H1 (cell line): Measurements from ENCODE around the gene SLC25A22. TPM values are rescaled to one million over a fixed set of nuclear protein-coding genes. Genes with fewer than 3 reads are reported as not detected.

Source experiments
- CTCF ChIA-PET: fragments of 300-600 bp; sonication (Branson Sonifier 250); formaldehyde crosslinking; loops from one replicate; lab custom pipeline; 2021; ENCODE audit not compliant: partially characterized antibody; lab: Charles Lee
- POLR2A ChIA-PET: fragments of 300-600 bp; sonication (Branson Sonifier 250); formaldehyde crosslinking; loops from one replicate; lab custom pipeline; 2021; ENCODE audit warnings: inconsistent platforms; ENCODE audit not compliant: partially characterized antibody; lab: Charles Lee
- DNase-seq, 2 experiments: peaks; one replicate each; pipeline versions ENCODE4 v3.0.0 to v3.0.0-alpha.2; 2010 to 2022; ENCODE audit warnings: low spot score in 2 of 2, low read depth in 1 of 2, mixed read lengths in 1 of 2
- FAIRE-seq: peaks from 2 replicates; lab custom pipeline; 2011; peaks lifted over from hg19 to GRCh38; lab: Jason Lieb, UNC
- H2AFZ ChIP-seq: 2 replicates; pipeline ENCODE4 v1.8.1; 2012; ENCODE audit warnings: low read length, inconsistent platforms
- H2AK5ac ChIP-seq: 2 replicates; pipeline ENCODE4 v1.6.1; 2013; ENCODE audit warnings: low read depth, low read length
- H2BK120ac ChIP-seq: replicated peaks from 2 replicates; pipeline ENCODE3; 2013; ENCODE audit warnings: low read depth, low read length, inconsistent platforms
- H2BK12ac ChIP-seq: 2 replicates; pipeline ENCODE4 v1.6.1; 2013; ENCODE audit warnings: low read depth, low read length
- H2BK15ac ChIP-seq: 2 replicates; pipeline ENCODE4 v1.6.1; 2013; ENCODE audit warnings: low read length
- H2BK20ac ChIP-seq: 2 replicates; pipeline ENCODE4 v1.6.1; 2013; ENCODE audit warnings: low read length
- H2BK5ac ChIP-seq: 2 replicates; pipeline ENCODE4 v1.6.1; 2013; ENCODE audit warnings: low read depth, low read length
- H3K14ac ChIP-seq: 2 replicates; pipeline ENCODE4 v1.6.1; 2013; ENCODE audit warnings: inconsistent platforms; ENCODE audit not compliant: insufficient read length
- H3K18ac ChIP-seq: 2 replicates; pipeline ENCODE4 v1.6.1; 2013; ENCODE audit warnings: low read length; ENCODE audit errors: extremely low read depth
- H3K23ac ChIP-seq: 2 replicates; pipeline ENCODE4 v1.6.1; 2013; ENCODE audit warnings: inconsistent platforms; ENCODE audit not compliant: insufficient read length
- H3K23me2 ChIP-seq: 2 replicates; pipeline ENCODE4 v1.6.1; 2013; ENCODE audit warnings: low read depth, low read length
- H3K27ac ChIP-seq: 2 replicates; pipeline ENCODE4 v1.6.1; 2011; ENCODE audit warnings: low read depth, low read length, inconsistent platforms
- H3K27me3 ChIP-seq, 4 experiments: replicated peaks in 1 of 4; 1 replicate in 1 of 4; 2 replicates in 3 of 4; pipeline versions ENCODE4 v1.6.1 to v1.8.1; 2011 to 2013; ENCODE audit warnings: low read length in 3 of 4, mild to moderate bottlenecking in 3 of 4, inconsistent platforms in 2 of 4, mixed read lengths in 2 of 4, moderate library complexity in 1 of 4; ENCODE audit not compliant: control insufficient read depth in 3 of 4, insufficient read depth in 3 of 4; ENCODE audit errors: extremely low read depth in 1 of 4
- H3K36me3 ChIP-seq, 4 experiments: 2 replicates each; pipeline versions ENCODE4 v1.6.1 to v1.8.1; 2011 to 2013; ENCODE audit warnings: mild to moderate bottlenecking in 4 of 4, low read length in 3 of 4, moderate library complexity in 2 of 4, control low read depth in 1 of 4, inconsistent platforms in 1 of 4; ENCODE audit not compliant: insufficient read depth in 4 of 4, control insufficient read depth in 2 of 4
- H3K4ac ChIP-seq: replicated peaks from 2 replicates; pipeline ENCODE3; 2013; ENCODE audit warnings: low read length, low read depth, mixed read lengths, inconsistent platforms; ENCODE audit not compliant: insufficient read length
- H3K4me1 ChIP-seq, 4 experiments: replicated peaks in 1 of 4; 1 replicate in 1 of 4; 2 replicates in 3 of 4; pipeline versions ENCODE4 v1.6.1 to v1.8.1; 2011 to 2013; ENCODE audit warnings: low read length in 3 of 4, inconsistent platforms in 2 of 4, mixed read lengths in 1 of 4; ENCODE audit not compliant: insufficient read depth in 4 of 4, control insufficient read depth in 3 of 4
- H3K4me2 ChIP-seq, 2 experiments: 2 replicates each; pipeline versions ENCODE4 v1.6.1 to v1.8.1; 2011 to 2013; ENCODE audit warnings: low read depth in 2 of 2, low read length in 2 of 2, control low read depth in 1 of 2, inconsistent platforms in 1 of 2, mild to moderate bottlenecking in 1 of 2; ENCODE audit not compliant: insufficient read depth in 1 of 2
- H3K4me3 ChIP-seq, 4 experiments: fragments of 200-600, 300-600 bp in 1 of 4; sonication (generic), shearing (Covaris generic), sonication (Bioruptor Twin) in 1 of 4; 2 replicates each; pipeline versions ENCODE4 v1.5.1 to v1.8.1; 2011 to 2016; ENCODE audit warnings: low read length in 4 of 4, low read depth in 3 of 4, control low read depth in 2 of 4, inconsistent platforms in 2 of 4, mild to moderate bottlenecking in 2 of 4, mixed read lengths in 1 of 4, moderate library complexity in 1 of 4; ENCODE audit not compliant: insufficient read depth in 2 of 4; ENCODE audit errors: extremely low read depth in 1 of 4
- H3K56ac ChIP-seq: replicated peaks from 2 replicates; pipeline ENCODE3; 2013; ENCODE audit warnings: low read depth, mild to moderate bottlenecking, mixed read lengths, low read length, inconsistent platforms; ENCODE audit not compliant: insufficient read length
- H3K79me1 ChIP-seq: 2 replicates; pipeline ENCODE4 v1.6.1; 2013; ENCODE audit warnings: low read depth, low read length, control low read depth
- H3K79me2 ChIP-seq, 2 experiments: 2 replicates each; pipeline versions ENCODE4 v1.6.1 to v1.8.1; 2012 to 2013; ENCODE audit warnings: low read length in 2 of 2, mild to moderate bottlenecking in 2 of 2, inconsistent platforms in 1 of 2; ENCODE audit not compliant: insufficient read depth in 2 of 2, control insufficient read depth in 1 of 2
- H3K9ac ChIP-seq, 4 experiments: replicated peaks in 1 of 4; 1 replicate in 1 of 4; 2 replicates in 3 of 4; pipeline versions ENCODE4 v1.6.1 to v1.8.1; 2011 to 2013; ENCODE audit warnings: low read depth in 3 of 4, low read length in 3 of 4, control low read depth in 2 of 4, mild to moderate bottlenecking in 2 of 4, moderate library complexity in 2 of 4, inconsistent platforms in 1 of 4; ENCODE audit errors: extremely low read depth in 1 of 4
- H3K9me3 ChIP-seq, 2 experiments: 2 replicates each; pipeline versions ENCODE4 v1.6.1 to v1.8.1; 2012 to 2013; ENCODE audit warnings: mild to moderate bottlenecking in 2 of 2, moderate library complexity in 2 of 2, control low read depth in 1 of 2, inconsistent platforms in 1 of 2, low read depth in 1 of 2, low read length in 1 of 2, mixed read lengths in 1 of 2; ENCODE audit not compliant: insufficient read depth in 2 of 2
- H4K20me1 ChIP-seq, 2 experiments: replicated peaks in 1 of 2; 2 replicates each; pipeline versions ENCODE3 to v1.8.1; 2011 to 2013; ENCODE audit warnings: inconsistent platforms in 2 of 2, low read length in 2 of 2, mild to moderate bottlenecking in 1 of 2; ENCODE audit not compliant: insufficient read depth in 2 of 2, control insufficient read depth in 1 of 2
- H4K5ac ChIP-seq: 2 replicates; pipeline ENCODE4 v1.6.1; 2013; ENCODE audit warnings: low read length, low read depth, mixed read lengths, inconsistent platforms; ENCODE audit not compliant: insufficient read length
- H4K8ac ChIP-seq: 2 replicates; pipeline ENCODE4 v1.8.0; 2013; ENCODE audit warnings: mild to moderate bottlenecking, moderate library complexity, low read length, inconsistent platforms; ENCODE audit not compliant: insufficient read depth; ENCODE audit errors: extremely low read depth
- H4K91ac ChIP-seq: replicated peaks from 2 replicates; pipeline ENCODE3; 2013; ENCODE audit warnings: low read length, mixed read lengths, inconsistent platforms; ENCODE audit not compliant: insufficient read length
- ASH2L ChIP-seq: fragments of 200-600, 300-600 bp; sonication (generic); IDR thresholded peaks from one replicate; pipeline ENCODE4 v1.7.1; 2017; ENCODE audit warnings: low read length
- CEBPB ChIP-seq: IDR thresholded peaks from 2 replicates; pipeline ENCODE4 v1.6.1; 2012; ENCODE audit warnings: low read depth, low read length
- RAD21 ChIP-seq, 2 experiments: IDR thresholded peaks in 1 of 2; conservative IDR thresholded peaks in 1 of 2; 2 replicates each; pipeline ENCODE4 v1.6.1; 2011; ENCODE audit warnings: low read depth in 2 of 2, low read length in 2 of 2, improper control_type of control experiment in 1 of 2, inconsistent platforms in 1 of 2, mild to moderate bottlenecking in 1 of 2, moderate library complexity in 1 of 2
- SUZ12 ChIP-seq: fragments of 200-600 bp; sonication (generic); IDR thresholded peaks from 2 replicates; pipeline ENCODE4 v1.6.1; 2012; ENCODE audit warnings: mild to moderate bottlenecking, inconsistent platforms, low read length, moderate library complexity, mixed read lengths
- USF2 ChIP-seq: IDR thresholded peaks from 2 replicates; pipeline ENCODE4 v1.6.1; 2011; ENCODE audit warnings: low read length, improper control_type of control experiment
- WGBS, 2 experiments: shearing (Covaris generic) in 1 of 2; methylation state at CpG; one replicate each; pipeline versions ENCODE4 v1.1.6 to v1.1.7; 2013 to 2015; ENCODE audit warnings: low lambda C conversion rate in 2 of 2, mixed read lengths in 2 of 2, inconsistent platforms in 1 of 2, low coverage in 1 of 2, missing lambda C conversion rate in 1 of 2; ENCODE audit not compliant: insufficient replicate concordance in 2 of 2, insufficient coverage in 1 of 2, insufficient read length in 1 of 2; ENCODE audit errors: extremely low coverage in 1 of 2, missing lambda C conversion rate in 1 of 2; 5-methylcytosine and 5-hydroxymethylcytosine counted together
- polyA plus RNA-seq, 7 experiments: library from polyadenylated mRNA; depleted of rRNA in 3 of 7; stranded (reverse) in 5 of 7; unstranded in 2 of 7; fragments of >200 nt in 5 of 7; fragments of 200-250 nt in 2 of 7; gene quantifications; 1 replicate in 5 of 7; 2 replicates in 1 of 7; 4 replicates in 1 of 7; pipeline versions ENCODE4 v1.2.1 to v1.2.3, GENCODE V29; 2011 to 2013; ENCODE audit warnings: missing spikeins in 2 of 7, mixed read lengths in 2 of 7
- total RNA-seq: library from RNA; stranded (reverse); fragmentation: NEBNext Ultra II Directional; extraction: Animal tissue kit (Norgen Biotek cat#: 25700); gene quantifications from 2 replicates; pipeline ENCODE4 v1.2.1, GENCODE V29; 2021

SLC25A22 gene
- total and polyA plus RNA-seq, 2 of the 8 experiments (the other 6 are each of a cell fraction or from before 2014, with no cell fraction given) = 31.5 to 48.0 TPM

GRCh38 chr11:826836-827145 lies 28.7 kb upstream of the SLC25A22 start:
- H4K8ac ChIP-seq = peak overlapping the region; percentile 86
- no peak overlapping the region for H2BK120ac ChIP-seq
- no peak overlapping the region for H3K18ac ChIP-seq
- peaks cover 6 to 36% (median 25%) of the 10 kb centered on the region in 4 experiments for H3K27me3 ChIP-seq
- H3K4me2 ChIP-seq = peak overlapping the region; percentile 84 to 99
- H2AFZ ChIP-seq = no peak overlapping the region
- peaks cover 0 to 10% (median 1%) of the 10 kb centered on the region in 4 experiments; a peak in 1 of 8 replicates for H3K36me3 ChIP-seq
- H3K9me3 ChIP-seq = no peaks in the 10 kb centered on the region
- H3K56ac ChIP-seq = no peak overlapping the region
- H3K27ac ChIP-seq = no peak overlapping the region
- POLR2A ChIA-PET = interaction anchor here (40.4 to 53.0 kb wide), 2 partner anchors 3 to 16 kb away, joined by 1917 read pairs; partner anchors contain the start of genes CD151, CEND1, CRACR2B and PIDD1
- no peak overlapping the region for H2BK12ac ChIP-seq
- peaks cover 2 to 6% of the 10 kb centered on the region in 2 experiments for H4K20me1 ChIP-seq
- peaks cover 0 to 39% (median 34%) of the 10 kb centered on the region in 4 experiments; a peak in 6 of 7 replicates for H3K4me1 ChIP-seq
- DNase-seq (no peak), FAIRE-seq (no peak)
- TF ChIP-seq USF2 = no peak
- TF ChIP-seq RAD21 (IDR thresholded peaks at IDR 0.05 in 1 of 2, conservative IDR thresholded peaks at IDR 0.05 in 1 of 2; ENCODE audit: low read depth in 2 of 2, low read length in 2 of 2) = 0 out of 4 replicates have a peak, but pooled peaks of 1 of the 2 experiments have one; percentile 4
- TF ChIP-seq ASH2L = no peak
- TF ChIP-seq SUZ12 = 0 out of 2 replicates have a peak, but pooled peaks have one; percentile 16
- TF ChIP-seq CEBPB = 0 out of 2 replicates have a peak, but pooled peaks have one; percentile 26
- H3K79me1 ChIP-seq = no peaks in the 10 kb centered on the region; the same call in 1 of the 2 replicates
- CTCF ChIA-PET = no interaction called here
- no peak overlapping the region for H4K5ac ChIP-seq
- no peak overlapping the region for H2AK5ac ChIP-seq
- no peak overlapping the region for H2BK5ac ChIP-seq
- no peaks in the 10 kb centered on the region for H3K79me2 ChIP-seq
- whole genome bisulfite sequencing, 2 experiments = 8% methylated on average over 11 of the region's 22 CpGs; no CpG with 5 or more reads in 1 of the 2 experiments
- H3K14ac ChIP-seq = no peak overlapping the region
- no peak overlapping the region for H2BK20ac ChIP-seq
- H3K23me2 ChIP-seq = peaks cover 26% of the 10 kb centered on the region
- H3K4me3 ChIP-seq = peak overlapping the region; percentile 42 to 63 (median 58)
- peak overlapping the region in 3 of 4 experiments; percentile 40 to 54 (median 50); a peak in 3 of 7 replicates for H3K9ac ChIP-seq
- H3K23ac ChIP-seq = no peak overlapping the region
- H3K4ac ChIP-seq = no peak overlapping the region
- no peak overlapping the region for H4K91ac ChIP-seq
- H2BK15ac ChIP-seq = no peak overlapping the region
